Stomach smooth muscle (tissue), 2 donors: ENCODE results near the gene ZNF334.

Experiments used
- H3K27ac ChIP-seq: one replicate; pipeline ENCODE4 v1.7.0; 2013; ENCODE audit warnings: mild to moderate bottlenecking, low read length, inconsistent platforms
- H3K27me3 ChIP-seq, 2 donors: one replicate each; pipeline ENCODE4 v1.7.0; 2013; ENCODE audit warnings: low read length in 2 of 2; ENCODE audit not compliant: insufficient read depth in 2 of 2, control insufficient read depth in 1 of 2
- H3K36me3 ChIP-seq, 2 donors: one replicate each; pipeline ENCODE4 v1.7.0; 2013; ENCODE audit warnings: low read length in 2 of 2; ENCODE audit not compliant: control insufficient read depth in 2 of 2, insufficient read depth in 2 of 2
- H3K4me1 ChIP-seq: one replicate; pipeline ENCODE4 v1.7.0; 2013; ENCODE audit warnings: low read length; ENCODE audit not compliant: control insufficient read depth, insufficient read depth
- H3K4me3 ChIP-seq, 2 donors: one replicate each; pipeline ENCODE4 v1.7.0; 2013; ENCODE audit warnings: low read length in 2 of 2
- H3K9ac ChIP-seq, 2 donors: one replicate each; pipeline ENCODE4 v1.7.0; 2013; ENCODE audit warnings: low read length in 2 of 2, mild to moderate bottlenecking in 1 of 2
- H3K9me3 ChIP-seq, 2 donors: one replicate each; pipeline ENCODE4 v1.7.0; 2013; ENCODE audit warnings: low read length in 2 of 2; ENCODE audit not compliant: control insufficient read depth in 2 of 2
- donor health status: healthy.
- donor health status: Pancreatic carcinoma.

ZNF334 gene

DNA sequence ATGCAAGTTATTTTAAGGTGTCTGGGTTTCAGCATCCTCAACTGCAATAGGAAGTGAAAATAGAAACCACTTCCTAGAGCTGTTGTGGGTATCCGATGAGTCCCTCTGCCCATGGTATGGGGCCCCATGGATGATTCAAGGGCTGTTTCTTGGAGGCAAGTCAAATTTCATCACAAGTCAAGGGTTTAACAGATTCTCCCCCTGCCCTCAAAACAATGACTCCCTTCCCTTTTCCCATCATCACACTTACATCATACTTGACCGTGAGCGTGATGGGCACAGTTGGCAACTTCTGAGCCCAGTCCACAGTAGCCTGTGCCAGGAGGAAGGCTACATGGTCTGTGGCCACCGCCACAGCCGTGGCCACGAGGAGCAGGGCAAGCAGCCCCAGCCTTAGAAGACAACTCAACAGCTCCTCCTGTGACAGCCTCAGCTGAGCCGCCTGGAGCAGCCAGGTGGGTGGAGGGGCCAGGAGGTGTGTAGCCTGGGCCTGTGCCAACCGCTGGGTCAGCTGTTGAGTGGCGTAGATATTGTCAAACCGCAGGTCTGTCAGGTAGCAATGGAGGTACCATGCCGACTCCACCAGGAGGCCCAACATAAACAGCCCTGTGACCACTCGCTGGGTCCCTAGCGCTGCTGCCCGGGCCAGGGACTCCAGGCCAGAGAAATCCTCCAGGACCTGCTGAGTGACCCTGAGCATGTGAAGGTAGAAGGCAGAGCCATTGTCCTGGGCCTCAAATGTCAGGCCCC, 31.9 kb upstream of the ZNF334 start:
- H3K4me3 ChIP-seq: no peak overlapping the region
- no peak overlapping the region for H3K27ac ChIP-seq
- peaks cover 10 to 16% of the 10 kb centered on the region in 2 donors for H3K27me3 ChIP-seq
- H3K4me1 ChIP-seq: no peaks in the 10 kb centered on the region
- H3K9ac ChIP-seq: no peak overlapping the region
- no peaks in the 10 kb centered on the region for H3K9me3 ChIP-seq
- no peaks in the 10 kb centered on the region for H3K36me3 ChIP-seq

DNA sequence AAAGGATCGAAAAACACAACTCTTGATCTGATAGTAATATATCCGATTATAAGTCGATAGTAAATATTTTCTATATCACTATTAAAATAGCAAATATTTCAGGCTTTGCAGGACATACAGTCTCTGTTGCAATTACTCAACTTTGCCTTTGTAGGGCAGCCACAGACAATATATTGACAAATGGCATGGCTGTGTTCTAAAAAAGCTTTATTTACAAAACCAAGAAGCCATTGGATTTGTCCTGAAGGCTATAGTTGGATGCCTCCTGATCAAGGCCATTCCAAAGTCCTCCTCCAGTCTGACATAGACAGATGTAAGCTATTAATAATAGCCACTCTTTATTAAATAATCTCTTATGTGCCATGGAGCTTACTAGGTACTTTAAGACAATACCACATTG, 31.2 kb upstream of the ZNF334 start:
- Histone ChIP-seq H3K4me1 (no peaks in the 10 kb centered on the region), H3K4me3 (no peak overlapping the region), H3K9ac (no peak overlapping the region), H3K9me3 (no peaks in the 10 kb centered on the region), H3K27ac (no peak overlapping the region), H3K27me3 (peaks cover 10 to 16% of the 10 kb centered on the region in 2 donors), H3K36me3 (no peaks in the 10 kb centered on the region)

DNA sequence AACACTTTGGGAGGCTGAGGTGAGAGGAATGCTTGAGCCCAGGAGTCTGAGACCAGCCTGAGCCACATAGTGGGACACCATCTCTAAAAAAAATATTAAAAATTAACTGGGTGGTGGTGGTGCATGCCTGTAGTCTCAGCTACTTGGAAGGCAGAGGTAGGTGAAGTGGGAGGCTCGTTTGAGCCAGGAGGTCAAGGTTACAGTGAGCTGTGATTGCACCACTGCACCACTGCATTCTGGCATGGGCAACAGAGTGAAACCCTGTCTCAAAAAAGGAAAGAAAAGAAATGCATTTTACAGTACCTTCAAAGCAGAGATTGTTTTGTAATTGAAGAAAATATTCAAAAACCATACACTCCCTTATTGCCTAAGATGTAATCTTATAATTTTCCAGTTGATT, 30.6 kb upstream of the ZNF334 start:
- H3K36me3 ChIP-seq: no peaks in the 10 kb centered on the region
- peaks cover 10 to 16% of the 10 kb centered on the region in 2 donors for H3K27me3 ChIP-seq
- no peak overlapping the region for H3K27ac ChIP-seq
- H3K9ac ChIP-seq: no peak overlapping the region
- no peaks in the 10 kb centered on the region for H3K4me1 ChIP-seq
- no peak overlapping the region for H3K4me3 ChIP-seq
- no peaks in the 10 kb centered on the region for H3K9me3 ChIP-seq

DNA sequence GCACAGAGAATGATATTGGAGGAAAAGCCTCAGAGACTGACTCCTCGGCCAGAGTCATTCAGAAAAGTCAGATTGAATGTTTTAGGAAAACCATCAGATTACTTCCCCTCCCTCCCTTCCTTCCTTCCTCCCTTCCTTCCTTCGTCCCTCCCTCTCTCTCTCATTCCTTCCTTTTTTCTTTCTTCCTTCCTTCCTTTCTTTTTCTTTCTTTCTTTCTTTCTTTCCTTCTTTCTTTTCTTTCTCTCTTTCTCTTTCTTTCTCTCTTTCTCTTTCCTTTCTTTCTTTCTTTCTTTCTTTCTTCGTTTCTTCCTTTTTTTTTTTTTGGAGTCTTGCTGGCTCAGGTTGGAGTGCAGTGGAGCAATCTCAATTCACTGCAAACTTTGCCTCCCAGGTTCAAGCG, 29.7 kb upstream of the ZNF334 start:
- Histone ChIP-seq H3K36me3 (no peaks in the 10 kb centered on the region), H3K9ac (no peak overlapping the region), H3K27me3 (peaks cover 10 to 16% of the 10 kb centered on the region in 2 donors), H3K4me3 (no peak overlapping the region), H3K9me3 (no peaks in the 10 kb centered on the region), H3K4me1 (no peaks in the 10 kb centered on the region), H3K27ac (no peak overlapping the region)

DNA sequence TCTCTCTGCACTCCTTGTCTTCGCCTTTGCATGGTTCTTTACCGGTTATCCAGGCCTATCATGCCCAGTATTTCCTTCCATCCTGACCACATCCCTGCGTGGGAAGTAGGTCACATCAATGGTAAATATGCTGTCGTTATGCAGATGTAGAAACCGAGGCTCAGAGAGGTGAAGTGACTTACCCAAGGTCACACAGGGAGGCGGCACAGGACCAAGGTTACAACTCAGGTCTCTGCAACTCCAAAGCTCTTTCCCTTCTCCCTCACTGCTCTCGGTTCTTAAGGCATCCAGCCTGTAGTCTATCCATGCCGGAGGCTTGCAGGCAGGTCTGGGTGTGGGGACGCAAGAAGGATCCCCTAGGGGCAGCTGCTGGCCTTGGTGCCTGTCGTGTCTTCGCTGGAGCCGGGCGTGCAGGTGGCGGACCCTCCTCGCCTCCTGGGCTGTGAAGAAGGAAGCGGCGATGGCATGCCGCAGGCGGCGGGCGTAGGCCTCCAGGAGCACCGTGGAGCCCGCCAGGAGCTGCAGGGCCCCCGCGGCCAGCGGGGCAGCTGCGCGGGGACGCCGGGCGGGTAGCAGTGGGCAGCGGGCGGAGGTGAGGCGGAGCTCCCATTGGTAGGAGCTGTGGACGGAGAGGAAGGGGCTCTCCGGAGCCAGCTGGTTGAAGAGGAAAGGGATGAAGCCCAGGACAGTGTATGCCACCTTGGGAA, 28.0 kb upstream of the ZNF334 start:
- no peaks in the 10 kb centered on the region for H3K36me3 ChIP-seq
- H3K4me3 ChIP-seq: no peak overlapping the region
- H3K9me3 ChIP-seq: no peaks in the 10 kb centered on the region
- no peak overlapping the region for H3K27ac ChIP-seq
- H3K27me3 ChIP-seq: peaks cover 10 to 25% of the 10 kb centered on the region in 2 donors
- H3K4me1 ChIP-seq: no peaks in the 10 kb centered on the region
- H3K9ac ChIP-seq: no peak overlapping the region

DNA sequence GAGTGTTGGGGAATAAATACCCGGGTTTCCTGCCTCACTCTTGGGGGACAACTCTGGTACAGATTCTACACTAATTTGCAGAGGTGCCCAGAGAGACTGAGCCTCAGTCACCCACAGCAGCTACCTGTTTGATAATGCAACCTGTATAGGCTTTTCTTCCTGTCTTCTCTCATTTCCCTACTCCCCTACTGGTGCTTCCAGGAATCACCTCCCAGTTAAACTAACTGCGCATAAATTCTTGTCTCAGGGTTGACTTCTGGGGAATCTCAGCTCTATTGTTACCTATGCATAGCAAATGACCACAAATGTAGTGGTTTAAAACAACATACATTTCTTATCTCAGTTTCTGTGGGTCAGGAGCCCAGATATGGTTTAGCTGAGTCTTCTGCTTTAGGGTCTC, 25.8 kb upstream of the ZNF334 start:
- no peaks in the 10 kb centered on the region for H3K9me3 ChIP-seq

DNA sequence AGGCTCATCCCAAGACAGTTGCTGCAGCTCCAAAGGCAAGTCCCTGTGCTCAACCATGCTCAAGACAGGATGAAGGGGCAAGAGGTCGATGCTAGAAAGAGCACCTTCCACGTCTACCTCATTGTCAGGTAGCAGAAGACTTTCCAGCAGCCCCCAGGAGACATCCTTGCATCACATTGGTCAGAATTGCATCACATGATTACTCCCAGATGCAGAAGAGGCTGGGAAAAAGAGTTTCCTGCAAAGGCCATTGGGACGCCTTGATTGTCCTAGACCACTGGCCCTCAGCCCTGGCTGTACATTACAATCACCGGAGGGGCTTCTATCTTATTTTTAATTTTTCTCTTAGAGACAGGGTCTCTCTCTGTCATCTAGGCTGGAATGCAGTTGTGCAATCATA, 17.3 kb upstream of the ZNF334 start:
- no peak overlapping the region for H3K27ac ChIP-seq
- no peaks in the 10 kb centered on the region for H3K36me3 ChIP-seq
- H3K9me3 ChIP-seq: no peaks in the 10 kb centered on the region
- H3K4me3 ChIP-seq: no peak overlapping the region
- no peaks in the 10 kb centered on the region for H3K4me1 ChIP-seq
- H3K27me3 ChIP-seq: peaks cover 4 to 9% of the 10 kb centered on the region in 2 donors
- no peak overlapping the region for H3K9ac ChIP-seq

More for the DNA sequence above, 25.8 kb upstream of the ZNF334 start:
- Histone ChIP-seq H3K36me3 (no peaks in the 10 kb centered on the region), H3K27me3 (peaks cover 5 to 20% of the 10 kb centered on the region in 2 donors), H3K9ac (no peak overlapping the region), H3K4me1 (no peaks in the 10 kb centered on the region), H3K27ac (no peak overlapping the region), H3K4me3 (no peak overlapping the region)

DNA sequence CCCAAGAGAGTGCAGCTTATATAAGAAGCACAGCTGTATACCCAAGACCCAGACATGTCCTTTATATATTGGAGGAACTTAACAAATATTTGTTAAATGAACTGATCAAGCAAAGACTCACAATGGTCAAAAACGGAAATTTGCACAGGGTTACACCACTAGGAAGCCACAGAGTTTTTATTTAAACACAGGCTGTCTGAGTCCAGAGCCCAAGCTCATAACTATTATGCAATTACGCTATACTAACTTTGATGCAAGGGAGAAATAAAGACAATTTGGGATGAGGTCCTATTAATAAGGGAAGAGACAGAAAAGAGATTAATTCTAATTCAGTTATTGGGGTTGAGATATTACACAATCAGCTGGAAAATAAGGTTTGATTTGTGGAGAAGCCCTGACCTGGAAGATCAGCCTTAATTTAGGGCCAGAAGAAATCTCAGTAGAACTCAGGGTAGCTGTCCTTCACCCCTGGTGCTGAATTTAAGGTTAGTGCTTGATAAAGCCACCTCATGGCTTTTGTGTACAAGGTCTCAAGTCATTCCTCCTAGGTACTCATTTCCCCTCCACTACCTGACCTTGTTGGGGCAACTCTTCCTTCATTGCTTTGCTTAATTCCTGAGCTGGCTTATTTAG, 10.5 kb upstream of the ZNF334 start:
- no peaks in the 10 kb centered on the region for H3K36me3 ChIP-seq
- H3K27me3 ChIP-seq: peaks cover 4% of the 10 kb centered on the region in 2 donors
- H3K27ac ChIP-seq: no peak overlapping the region
- H3K4me3 ChIP-seq: no peak overlapping the region
- H3K4me1 ChIP-seq: no peaks in the 10 kb centered on the region
- H3K9ac ChIP-seq: no peak overlapping the region
- no peaks in the 10 kb centered on the region for H3K9me3 ChIP-seq

DNA sequence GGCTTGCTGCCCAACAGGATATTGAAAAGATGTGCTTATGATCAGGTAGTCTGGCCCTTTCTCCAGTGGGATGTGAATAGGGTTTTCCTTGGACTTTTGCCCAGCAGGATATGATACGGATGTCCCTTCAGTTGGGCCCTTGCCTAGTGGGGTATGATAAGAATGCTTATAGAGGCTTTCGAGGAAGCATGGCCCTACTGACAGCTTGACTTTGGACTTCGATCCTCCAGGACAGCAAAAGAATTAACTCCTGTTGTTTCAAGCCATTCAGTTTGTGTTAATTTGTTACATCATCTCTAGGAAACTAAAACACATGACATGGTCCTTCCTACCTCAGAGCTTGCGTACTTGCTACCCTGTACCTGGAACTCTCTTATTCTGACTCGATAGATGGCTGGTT, 9.7 kb upstream of the ZNF334 start:
- Histone ChIP-seq H3K9ac (no peak overlapping the region), H3K27ac (no peak overlapping the region), H3K4me3 (no peak overlapping the region), H3K36me3 (no peaks in the 10 kb centered on the region), H3K27me3 (peaks cover 4% of the 10 kb centered on the region in 2 donors), H3K4me1 (no peaks in the 10 kb centered on the region), H3K9me3 (no peaks in the 10 kb centered on the region)

DNA sequence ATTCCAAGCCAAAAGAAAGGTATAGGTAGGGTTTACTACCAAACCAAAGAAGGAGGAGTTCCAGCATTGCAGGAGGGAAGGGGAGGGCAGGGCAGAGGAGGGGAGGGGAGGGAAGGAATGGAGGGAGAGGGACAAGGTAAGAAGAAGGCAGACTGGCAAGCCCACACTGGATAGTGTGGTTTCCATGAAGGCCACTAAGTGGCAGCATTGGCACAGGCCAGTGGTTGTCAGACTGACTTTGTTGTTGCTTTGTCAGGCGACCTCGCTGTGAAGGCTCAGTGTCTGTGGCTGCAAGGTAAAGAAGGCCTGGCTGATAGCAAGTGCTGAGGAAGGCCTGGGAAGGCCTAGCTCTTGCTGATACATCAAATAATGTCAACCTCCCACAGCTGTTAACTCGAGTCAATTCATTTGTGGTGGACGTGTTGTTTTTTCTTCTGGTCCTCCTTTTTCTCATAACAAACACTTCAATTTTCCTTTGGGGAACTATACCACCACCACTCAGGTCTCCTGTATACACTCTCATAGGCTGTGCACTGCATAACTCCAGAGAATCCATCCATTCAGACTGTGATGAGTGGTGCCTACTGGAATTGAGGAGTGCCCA, 7.7 kb upstream of the ZNF334 start:
- H3K9me3 ChIP-seq: no peaks in the 10 kb centered on the region
- peaks cover 0 to 7% of the 10 kb centered on the region in 2 donors for H3K27me3 ChIP-seq

More for the DNA sequence above, 7.7 kb upstream of the ZNF334 start:
- no peaks in the 10 kb centered on the region for H3K4me1 ChIP-seq
- H3K4me3 ChIP-seq: no peak overlapping the region
- H3K36me3 ChIP-seq: no peaks in the 10 kb centered on the region
- H3K27ac ChIP-seq: no peak overlapping the region
- H3K9ac ChIP-seq: no peak overlapping the region
